ENCODE measurements around the gene DNAJC7.

The DNAJC7 gene

GRCh38 chr17:42002792-42003301 lies 14.4 kb downstream of the DNAJC7 start:
- Histone ChIP-seq H3K18ac (ENCODE audit: low read length) (no peak overlapping the region), H3K9ac (ENCODE audit: low read length) (no peak overlapping the region), H3K79me1 (ENCODE audit: low read length) (no peaks in the 10 kb centered on the region), H2AFZ (ENCODE audit: insufficient read depth, low read length, poor library complexity) (no peak overlapping the region), H3K23ac (ENCODE audit: low read length) (no peak overlapping the region), H2BK12ac (ENCODE audit: low read length) (no peak overlapping the region), H3K4me2 (ENCODE audit: low read length) (no peak overlapping the region), H3K36me3 (ENCODE audit: control insufficient read depth in 1 of 2, insufficient read depth in 2 of 2, low read length in 2 of 2) (peaks cover 23 to 26% of the 10 kb centered on the region in 2 experiments), H3K14ac (ENCODE audit: low read length) (no peak overlapping the region), H3K9me3 (ENCODE audit: insufficient read depth, low read depth, low read length) (no peaks in the 10 kb centered on the region), H2AK5ac (ENCODE audit: low read length) (no peak overlapping the region), H3K4ac (ENCODE audit: low read depth, low read length) (peak overlapping the region; percentile 22), H2BK5ac (ENCODE audit: low read depth, low read length, poor library complexity) (no peak overlapping the region), H4K8ac (ENCODE audit: low read depth, low read length) (no peak overlapping the region), H3K4me1 (ENCODE audit: control insufficient read depth in 1 of 2, insufficient read depth in 2 of 2, low read length in 2 of 2) (no peaks in the 10 kb centered on the region), H3K79me2 (ENCODE audit: control insufficient read depth, insufficient read depth, low read length, poor library complexity) (peaks cover 4% of the 10 kb centered on the region), H2BK120ac (ENCODE audit: insufficient read depth, low read length, poor library complexity) (no peak overlapping the region), H4K12ac (ENCODE audit: low read depth, low read length) (no peak overlapping the region), H3K4me3 (ENCODE audit: low read depth, low read length) (no peak overlapping the region), H4K91ac (ENCODE audit: low read depth, low read length) (no peak overlapping the region), H3K27ac (ENCODE audit: low read depth, low read length) (no peak overlapping the region), H3K27me3 (ENCODE audit: insufficient read depth, low read length) (no peaks in the 10 kb centered on the region)
- no CpG with 5 or more reads among the region's 3 CpGs for WGBS (ENCODE audit: extremely low coverage, insufficient coverage, insufficient read length)
- DNase-seq = no peak

- H4K8ac ChIP-seq (ENCODE audit: low read depth, low read length) = no peak overlapping the region
- no peak overlapping the region for H3K4me2 ChIP-seq (ENCODE audit: low read length)
- no peak overlapping the region for H3K9ac ChIP-seq (ENCODE audit: low read length)
- H3K14ac ChIP-seq (ENCODE audit: low read length) = no peak overlapping the region
- H2BK12ac ChIP-seq (ENCODE audit: low read length) = no peak overlapping the region
- no peak overlapping the region for H3K4me3 ChIP-seq (ENCODE audit: low read depth, low read length)
- no peak overlapping the region for H2BK120ac ChIP-seq (ENCODE audit: insufficient read depth, low read length, poor library complexity)
- no peaks in the 10 kb centered on the region for H3K79me1 ChIP-seq (ENCODE audit: low read length)
- no peak overlapping the region for H2AK5ac ChIP-seq (ENCODE audit: low read length)
- no peaks in the 10 kb centered on the region for H3K4me1 ChIP-seq (ENCODE audit: control insufficient read depth in 1 of 2, insufficient read depth in 2 of 2, low read length in 2 of 2)
- H3K27ac ChIP-seq (ENCODE audit: low read depth, low read length) = no peak overlapping the region
- H2BK5ac ChIP-seq (ENCODE audit: low read depth, low read length, poor library complexity) = no peak overlapping the region
- H4K12ac ChIP-seq (ENCODE audit: low read depth, low read length) = no peak overlapping the region
- no peak overlapping the region for H2AFZ ChIP-seq (ENCODE audit: insufficient read depth, low read length, poor library complexity)
- no peaks in the 10 kb centered on the region for H3K9me3 ChIP-seq (ENCODE audit: insufficient read depth, low read depth, low read length)
- no peaks in the 10 kb centered on the region for H3K27me3 ChIP-seq (ENCODE audit: insufficient read depth, low read length)
- H3K79me2 ChIP-seq (ENCODE audit: control insufficient read depth, insufficient read depth, low read length, poor library complexity) = peaks cover 4% of the 10 kb centered on the region
- H3K36me3 ChIP-seq (ENCODE audit: control insufficient read depth in 1 of 2, insufficient read depth in 2 of 2, low read length in 2 of 2) = peaks cover 28 to 32% of the 10 kb centered on the region in 2 experiments
- no peak overlapping the region for H3K4ac ChIP-seq (ENCODE audit: low read depth, low read length)
- no peak overlapping the region for H3K18ac ChIP-seq (ENCODE audit: low read length)
- H3K23ac ChIP-seq (ENCODE audit: low read length) = no peak overlapping the region
- no peak for DNase-seq
- no peak overlapping the region for H4K91ac ChIP-seq (ENCODE audit: low read depth, low read length)
- WGBS (ENCODE audit: extremely low coverage, insufficient coverage, insufficient read length) = no CpG with 5 or more reads among the region's 7 CpGs
These were observed 15.0 kb downstream of the DNAJC7 start for GRCh38 chr17:42002175-42002791.

- H3K79me2 ChIP-seq (ENCODE audit: control insufficient read depth, insufficient read depth, low read length, poor library complexity) = peaks cover 4% of the 10 kb centered on the region
- no peak overlapping the region for H2BK5ac ChIP-seq (ENCODE audit: low read depth, low read length, poor library complexity)
- H3K14ac ChIP-seq (ENCODE audit: low read length) = no peak overlapping the region
- DNase-seq = no peak
- no peak overlapping the region for H3K27ac ChIP-seq (ENCODE audit: low read depth, low read length)
- H3K9ac ChIP-seq (ENCODE audit: low read length) = no peak overlapping the region
- no peak overlapping the region for H4K12ac ChIP-seq (ENCODE audit: low read depth, low read length)
- WGBS (ENCODE audit: extremely low coverage, insufficient coverage, insufficient read length) = no CpG with 5 or more reads among the region's 2 CpGs
- no peaks in the 10 kb centered on the region for H3K4me1 ChIP-seq (ENCODE audit: control insufficient read depth in 1 of 2, insufficient read depth in 2 of 2, low read length in 2 of 2)
- no peak overlapping the region for H3K23ac ChIP-seq (ENCODE audit: low read length)
- peaks cover 31 to 37% of the 10 kb centered on the region in 2 experiments for H3K36me3 ChIP-seq (ENCODE audit: control insufficient read depth in 1 of 2, insufficient read depth in 2 of 2, low read length in 2 of 2)
- H3K4me3 ChIP-seq (ENCODE audit: low read depth, low read length) = no peak overlapping the region
- H3K4ac ChIP-seq (ENCODE audit: low read depth, low read length) = no peak overlapping the region
- no peak overlapping the region for H2BK120ac ChIP-seq (ENCODE audit: insufficient read depth, low read length, poor library complexity)
- H3K79me1 ChIP-seq (ENCODE audit: low read length) = no peaks in the 10 kb centered on the region
- no peaks in the 10 kb centered on the region for H3K27me3 ChIP-seq (ENCODE audit: insufficient read depth, low read length)
- H4K8ac ChIP-seq (ENCODE audit: low read depth, low read length) = no peak overlapping the region
- no peak overlapping the region for H2BK12ac ChIP-seq (ENCODE audit: low read length)
- no peak overlapping the region for H2AK5ac ChIP-seq (ENCODE audit: low read length)
- no peak overlapping the region for H2AFZ ChIP-seq (ENCODE audit: insufficient read depth, low read length, poor library complexity)
- no peak overlapping the region for H3K4me2 ChIP-seq (ENCODE audit: low read length)
- no peak overlapping the region for H3K18ac ChIP-seq (ENCODE audit: low read length)
- no peak overlapping the region for H4K91ac ChIP-seq (ENCODE audit: low read depth, low read length)
- H3K9me3 ChIP-seq (ENCODE audit: insufficient read depth, low read depth, low read length) = no peaks in the 10 kb centered on the region
These were observed 15.5 kb downstream of the DNAJC7 start for GRCh38 chr17:42001729-42002128.

GRCh38 chr17:42000413-42001133 lies 16.7 kb downstream of the DNAJC7 start:
- no peak overlapping the region for H2AK5ac ChIP-seq (ENCODE audit: low read length)
- peaks cover 2% of the 10 kb centered on the region for H3K79me2 ChIP-seq (ENCODE audit: control insufficient read depth, insufficient read depth, low read length, poor library complexity)
- peaks cover 40 to 48% of the 10 kb centered on the region in 2 experiments for H3K36me3 ChIP-seq (ENCODE audit: control insufficient read depth in 1 of 2, insufficient read depth in 2 of 2, low read length in 2 of 2)
- no peak overlapping the region for H4K8ac ChIP-seq (ENCODE audit: low read depth, low read length)
- peak overlapping the region; percentile 33 for H3K18ac ChIP-seq (ENCODE audit: low read length)
- no peak overlapping the region for H3K4ac ChIP-seq (ENCODE audit: low read depth, low read length)
- H3K4me3 ChIP-seq (ENCODE audit: low read depth, low read length) = no peak overlapping the region
- no peak overlapping the region for H2AFZ ChIP-seq (ENCODE audit: insufficient read depth, low read length, poor library complexity)
- peak in 1 of 2 donors; percentile 34 for DNase-seq
- no peak overlapping the region for H4K91ac ChIP-seq (ENCODE audit: low read depth, low read length)
- no peak overlapping the region for H3K27ac ChIP-seq (ENCODE audit: low read depth, low read length)
- whole genome bisulfite sequencing (ENCODE audit: extremely low coverage, insufficient coverage, insufficient read length) = no CpG with 5 or more reads among the region's 3 CpGs
- H2BK12ac ChIP-seq (ENCODE audit: low read length) = no peak overlapping the region
- H2BK120ac ChIP-seq (ENCODE audit: insufficient read depth, low read length, poor library complexity) = no peak overlapping the region
- no peak overlapping the region for H3K9ac ChIP-seq (ENCODE audit: low read length)
- no peaks in the 10 kb centered on the region for H3K4me1 ChIP-seq (ENCODE audit: control insufficient read depth in 1 of 2, insufficient read depth in 2 of 2, low read length in 2 of 2)
- no peaks in the 10 kb centered on the region for H3K27me3 ChIP-seq (ENCODE audit: insufficient read depth, low read length)
- no peak overlapping the region for H3K23ac ChIP-seq (ENCODE audit: low read length)
- H3K9me3 ChIP-seq (ENCODE audit: insufficient read depth, low read depth, low read length) = no peaks in the 10 kb centered on the region
- no peak overlapping the region for H4K12ac ChIP-seq (ENCODE audit: low read depth, low read length)
- H2BK5ac ChIP-seq (ENCODE audit: low read depth, low read length, poor library complexity) = no peak overlapping the region
- no peaks in the 10 kb centered on the region for H3K79me1 ChIP-seq (ENCODE audit: low read length)
- H3K4me2 ChIP-seq (ENCODE audit: low read length) = no peak overlapping the region
- no peak overlapping the region for H3K14ac ChIP-seq (ENCODE audit: low read length)

All from trophoblast cell (in vitro differentiated cells and primary cell).